ENCODE measurements around the gene IGF2BP1.
"Not testable (repeated sequence)": the region's sequence is repeated elsewhere in the genome, so short reads cannot be mapped to it uniquely, and the experiment has no call there.

IGF2BP1 gene

GRCh38 chr17:48995974-48996721 lies 1.0 kb upstream of the IGF2BP1 start:
- DNase-seq = peak; percentile 37

GRCh38 chr17:48996722-48997102 lies 473 bp upstream of the IGF2BP1 start:
- DNase-seq = no peak

- DNase-seq = no peak
These were observed 822 bp downstream of the IGF2BP1 start for GRCh38 chr17:48997827-48998586.

- DNase-seq = no peak
These were observed 1.6 kb downstream of the IGF2BP1 start for GRCh38 chr17:48998587-48999440.

- no peak for DNase-seq
These were observed 3.8 kb downstream of the IGF2BP1 start for GRCh38 chr17:49000943-49001342.

- no peak for DNase-seq
These were observed 4.5 kb downstream of the IGF2BP1 start for GRCh38 chr17:49001671-49002070.

GRCh38 chr17:49002331-49002730 lies 5.1 kb downstream of the IGF2BP1 start:
- no peak for DNase-seq

GRCh38 chr17:49002766-49003165 lies 5.6 kb downstream of the IGF2BP1 start:
- DNase-seq = no peak

- no peak for DNase-seq
These were observed 6.6 kb downstream of the IGF2BP1 start for GRCh38 chr17:49003557-49004511.

GRCh38 chr17:49005140-49005539 lies 8.0 kb downstream of the IGF2BP1 start:
- DNase-seq = no peak

- DNase-seq = not testable (repeated sequence)
These were observed 11.7 kb downstream of the IGF2BP1 start for GRCh38 chr17:49008908-49009307.

GRCh38 chr17:49012769-49013255 lies 15.6 kb downstream of the IGF2BP1 start:
- DNase-seq = no peak

GRCh38 chr17:49013311-49014213 lies 16.4 kb downstream of the IGF2BP1 start:
- DNase-seq = no peak

- DNase-seq = no peak
These were observed 18.2 kb downstream of the IGF2BP1 start for GRCh38 chr17:49015179-49015923.

- DNase-seq = no peak
These were observed 19.0 kb downstream of the IGF2BP1 start for GRCh38 chr17:49015924-49016774.

GRCh38 chr17:49016775-49017463 lies 19.7 kb downstream of the IGF2BP1 start:
- DNase-seq = peak; percentile 66

- DNase-seq = no peak
These were observed 21.0 kb downstream of the IGF2BP1 start for GRCh38 chr17:49018116-49018612.

- no peak for DNase-seq
These were observed 21.6 kb downstream of the IGF2BP1 start for GRCh38 chr17:49018748-49019147.

All from NCI-H1105 treated with DMSO at 0.1 percent for 48 hours (cell line).